Right lobe of liver (tissue), 6 donors: ENCODE data around the gene TMEM51. TPM values are rescaled to one million over a fixed set of nuclear protein-coding genes. Genes with fewer than 3 reads are reported as not detected.

Experiments used
- ATAC-seq, 4 donors: fragments of 200-7000 bp; cut with Tn5 transposase; one replicate each; pipeline ENCODE4 v1.9.1; 2020; ENCODE audit warnings: mild to moderate bottlenecking in 4 of 4, moderate library complexity in 4 of 4
- DNase-seq, 3 donors: peaks; one replicate each; pipeline ENCODE4 v3.0.0-alpha.2; 2020
- H3K27ac ChIP-seq, 3 donors: fragments of 200-600 bp; one replicate each; pipeline ENCODE4 v1.8.0; 2022
- H3K27me3 ChIP-seq, 2 donors: fragments of 200-600 bp; one replicate each; pipeline ENCODE4 v1.8.0; 2022
- H3K36me3 ChIP-seq, 4 donors: fragments of 200-600 bp; sonication (generic) in 1 of 4; one replicate each; pipeline versions ENCODE4 v1.5.1 to v1.8.0; 2017 to 2022; ENCODE audit warnings: control low read depth in 1 of 4
- H3K4me1 ChIP-seq, 4 donors: fragments of 200-600 bp; sonication (generic) in 1 of 4; one replicate each; pipeline versions ENCODE4 v1.5.1 to v1.8.0; 2017 to 2022; ENCODE audit warnings: control low read depth in 1 of 4
- H3K4me3 ChIP-seq, 3 donors: fragments of 200-600 bp; one replicate each; pipeline ENCODE4 v1.8.0; 2022
- H3K9me3 ChIP-seq, 4 donors: fragments of 200-600 bp; sonication (generic) in 1 of 4; one replicate each; pipeline versions ENCODE4 v1.5.1 to v1.8.0; 2017 to 2022; ENCODE audit warnings: control low read depth in 1 of 4
- POLR2A ChIP-seq: fragments of 450-650 bp; IDR thresholded peaks from one replicate; pipeline ENCODE4 v1.6.1; 2017; ENCODE audit warnings: antibody characterized with exemption, mild to moderate bottlenecking
- WGBS: methylation state at CpG from one replicate; pipeline ENCODE4 v1.1.6; 2018; ENCODE audit warnings: low coverage, low lambda C conversion rate; ENCODE audit not compliant: insufficient coverage; ENCODE audit errors: missing lambda C conversion rate; 5-methylcytosine and 5-hydroxymethylcytosine counted together
- intact Hi-C, 2 donors: fragments of 100-400 bp; cut with DNase I; formaldehyde crosslinking; loops; one replicate each; pipeline versions ENCODE4 v1.11.2 to v1.14.1; 2022
- total RNA-seq, 6 experiments: library from RNA; depleted of rRNA in 2 of 6; stranded (reverse); fragments of >200 nt in 2 of 6; fragmentation: NEBNext Ultra II Directional in 3 of 6; extraction: Animal tissue kit (Norgen Biotek cat#: 25700) in 3 of 6; gene quantifications; one replicate each; pipeline versions ENCODE4 v1.1.0 to v1.2.4, GENCODE V29; 2016 to 2023
- donor health status: DM: no; HTN: yes; CAD: no.
- donor health status: DM: no; HTN: no; CAD: no.
- donor health status: DM: no; HTN: no; CAD: no.
- donor health status: DM: no; HTN: yes; CAD: no.
- donor health status: DM: no; HTN: yes; CAD: no.

The TMEM51 gene
- total RNA-seq, 6 experiments from 2014 or later: 1.3 to 5.4 (median 1.9) TPM

DNA sequence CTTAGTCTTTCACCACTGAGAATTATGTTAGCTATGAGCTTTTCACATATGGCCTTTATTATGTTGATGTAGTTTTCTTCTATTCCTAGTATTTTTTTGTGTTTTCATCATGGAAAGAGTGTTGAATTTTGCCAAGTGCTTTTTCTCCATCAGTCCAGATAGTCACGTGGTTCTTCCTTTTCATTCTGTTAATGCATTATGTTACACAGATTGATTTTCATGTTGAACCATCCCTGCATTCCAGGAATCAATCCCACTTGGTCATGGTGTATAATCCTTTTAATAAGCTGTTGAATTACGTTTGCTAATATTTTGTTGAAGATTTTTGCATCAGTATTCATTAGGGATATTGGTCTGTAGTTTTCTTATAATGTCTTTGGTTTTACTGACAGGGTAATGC lies 111.2 kb downstream of the TMEM51 start:
- intact Hi-C loops: no loop called here
- 49% methylated on average over 2 of the region's 2 CpGs for WGBS
- no peaks in the 10 kb centered on the region for H3K4me1 ChIP-seq
- TF ChIP-seq POLR2A: no peak
- H3K27ac ChIP-seq: no peak overlapping the region
- no peaks in the 10 kb centered on the region for H3K36me3 ChIP-seq
- H3K27me3 ChIP-seq: no peaks in the 10 kb centered on the region
- ATAC-seq (no peak), DNase-seq (no peak)
- H3K4me3 ChIP-seq: no peak overlapping the region
- H3K9me3 ChIP-seq: no peaks in the 10 kb centered on the region

Other genes starting within 250 kb of the TMEM51 start
- gene FHAD1, start 93.5 kb downstream of the TMEM51 start, total RNA-seq: under 1 TPM in 3 of 6 experiments, not detected in 3; 0.06 to 0.53 (median 0.12) TPM